ENCODE results near the gene IRF2BP1.
"Not testable (repeated sequence)": the region's sequence is repeated elsewhere in the genome, so short reads cannot be mapped to it uniquely, and the experiment has no call there.

Gene IRF2BP1

GRCh38 chr19:45881082-45881908 is 4.6 kb downstream of the IRF2BP1 start:
- no peak for DNase-seq (ENCODE audit: low read depth)

GRCh38 chr19:45879971-45880370 is 6.0 kb downstream of the IRF2BP1 start:
- DNase-seq (ENCODE audit: low read depth): no peak

GRCh38 chr19:45879055-45879454 is 6.9 kb downstream of the IRF2BP1 start:
- DNase-seq (ENCODE audit: low read depth): no peak

- no peak for DNase-seq (ENCODE audit: low read depth)
These were observed 7.7 kb downstream of the IRF2BP1 start for GRCh38 chr19:45878043-45878794.

GRCh38 chr19:45876411-45877197 is 9.3 kb downstream of the IRF2BP1 start:
- no peak for DNase-seq (ENCODE audit: low read depth)

GRCh38 chr19:45876161-45876410 is 9.9 kb downstream of the IRF2BP1 start:
- DNase-seq (ENCODE audit: low read depth): peak; percentile 27

- DNase-seq (ENCODE audit: low read depth): no peak
These were observed 11.3 kb downstream of the IRF2BP1 start for GRCh38 chr19:45874620-45874966.

- no peak for DNase-seq (ENCODE audit: low read depth)
These were observed 12.6 kb downstream of the IRF2BP1 start for GRCh38 chr19:45873219-45873772.

- DNase-seq (ENCODE audit: low read depth): no peak
These were observed 13.6 kb downstream of the IRF2BP1 start for GRCh38 chr19:45872095-45872919.

- DNase-seq (ENCODE audit: low read depth): no peak
These were observed 15.1 kb downstream of the IRF2BP1 start for GRCh38 chr19:45870798-45871197.

GRCh38 chr19:45867241-45867640 is 18.7 kb downstream of the IRF2BP1 start:
- DNase-seq (ENCODE audit: low read depth): not testable (repeated sequence)

- no peak for DNase-seq (ENCODE audit: low read depth)
These were observed 19.4 kb downstream of the IRF2BP1 start for GRCh38 chr19:45866400-45867176.

- no peak for DNase-seq (ENCODE audit: low read depth)
These were observed 20.5 kb downstream of the IRF2BP1 start for GRCh38 chr19:45865269-45865948.

- DNase-seq (ENCODE audit: low read depth): no peak
These were observed 21.3 kb downstream of the IRF2BP1 start for GRCh38 chr19:45864629-45865082.

GRCh38 chr19:45863840-45864628 is 21.9 kb downstream of the IRF2BP1 start, which contains the start of gene FOXA3:
Gene FOXA3 (plus strand): TSS chr19:45864326. CDS start chr19:45864457, 131 bp downstream.
- peak; percentile 69 for DNase-seq (ENCODE audit: low read depth)

- no peak for DNase-seq (ENCODE audit: low read depth)
These were observed 22.6 kb downstream of the IRF2BP1 start for GRCh38 chr19:45863335-45863839.

GRCh38 chr19:45862564-45863334 is 23.2 kb downstream of the IRF2BP1 start, which contains the start of gene SYMPK:
Gene SYMPK (minus strand): TSS chr19:45863147. CDS start chr19:45854495, 8,652 bp downstream.
- DNase-seq (ENCODE audit: low read depth): peak; percentile 98

- no peak for DNase-seq (ENCODE audit: low read depth)
These were observed 23.7 kb downstream of the IRF2BP1 start for GRCh38 chr19:45862271-45862563.
